ENCODE measurements around the gene EXOC3.
"Not testable (repeated sequence)": the region's sequence is repeated elsewhere in the genome, so short reads cannot be mapped to it uniquely, and the experiment has no call there.

The EXOC3 gene

DNA sequence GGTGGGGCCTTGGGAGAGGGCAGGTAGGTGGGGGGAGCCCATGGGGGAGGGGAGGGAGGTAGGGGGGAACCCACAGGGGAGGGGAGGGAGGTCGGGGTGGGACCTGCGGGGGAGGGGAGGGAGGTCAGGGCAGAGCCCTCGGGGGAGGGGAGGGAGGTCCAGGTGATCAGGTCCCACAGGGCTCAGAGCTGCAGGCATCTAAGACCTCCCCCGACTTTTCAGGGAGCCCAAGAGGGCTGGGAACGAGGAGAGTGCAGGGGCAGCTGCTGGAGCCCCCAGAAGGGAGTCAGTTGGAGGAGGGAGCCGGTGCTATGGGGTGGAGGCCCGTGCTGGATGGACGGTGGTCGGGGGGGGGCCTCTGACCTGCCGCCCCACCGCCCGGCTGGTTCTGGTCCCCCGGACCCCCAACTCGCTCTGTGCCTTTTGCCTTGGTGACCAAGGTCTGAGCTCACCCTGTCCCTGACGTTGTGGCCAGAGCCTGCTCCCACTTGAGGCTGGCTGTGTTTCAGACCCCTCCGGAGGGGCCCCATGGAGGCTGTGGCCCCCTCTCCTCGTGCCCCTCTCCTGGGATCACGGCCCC is 49.4 kb downstream of the EXOC3 start:
- H3K4me3 ChIP-seq (ENCODE audit: low read depth, low read length), result no peak overlapping the region

DNA sequence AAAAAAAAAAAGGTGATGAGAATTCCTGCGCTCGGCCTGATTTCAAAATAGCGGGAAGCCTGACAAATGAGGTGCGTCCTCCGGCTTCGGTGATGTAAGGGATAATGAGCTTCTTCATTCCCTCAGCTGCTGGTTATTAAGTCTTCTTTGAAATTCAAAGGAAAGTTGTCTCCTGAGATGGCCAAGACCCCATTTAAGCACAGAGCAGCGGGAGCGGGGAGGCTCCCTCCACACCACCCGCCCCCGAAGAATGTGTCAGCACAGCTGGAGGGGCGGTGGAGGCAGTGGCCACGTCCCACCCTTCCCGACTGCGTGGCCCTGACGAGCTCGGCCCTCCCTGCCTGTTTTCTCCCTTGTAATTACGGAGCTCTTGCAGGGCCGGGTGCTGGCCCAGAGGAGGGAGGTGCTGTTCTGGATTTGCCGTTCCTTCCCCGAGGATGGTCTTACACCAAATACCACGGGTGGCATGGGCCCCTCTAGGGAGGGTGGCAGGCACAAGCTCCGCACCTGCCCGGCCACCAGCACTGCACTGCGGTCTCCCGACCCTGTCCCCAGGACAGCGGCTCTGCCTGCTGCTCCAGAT is 50.2 kb downstream of the EXOC3 start:
- DNase-seq (ENCODE audit: low read depth), result no peak
- H3K4me3 ChIP-seq (ENCODE audit: low read depth, low read length), result no peak overlapping the region

More for the DNA sequence above, 49.4 kb downstream of the EXOC3 start:
- DNase-seq (ENCODE audit: low read depth), result no peak

DNA sequence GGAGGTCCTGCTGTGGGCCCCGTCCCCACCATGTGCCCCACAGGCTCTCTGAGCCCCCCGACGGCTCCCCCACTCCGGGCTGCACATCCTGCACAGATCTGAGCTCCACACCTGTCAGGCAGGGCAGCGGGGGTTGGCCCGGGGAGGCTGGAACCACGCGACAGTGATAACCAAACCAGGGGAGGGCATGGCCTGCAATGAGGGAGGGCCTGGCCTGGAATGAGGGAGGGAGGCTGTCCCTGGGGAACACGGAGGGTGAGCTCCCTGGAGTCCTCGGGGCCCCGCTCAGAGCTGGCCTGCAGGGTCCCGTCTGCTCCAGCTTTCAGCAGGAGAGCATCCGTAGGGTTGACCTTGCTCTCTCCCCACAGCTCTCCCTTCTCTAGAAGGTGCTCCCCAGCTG is 50.8 kb downstream of the EXOC3 start:
- H3K4me3 ChIP-seq (ENCODE audit: low read depth, low read length), result no peak overlapping the region
- DNase-seq (ENCODE audit: low read depth), result no peak

DNA sequence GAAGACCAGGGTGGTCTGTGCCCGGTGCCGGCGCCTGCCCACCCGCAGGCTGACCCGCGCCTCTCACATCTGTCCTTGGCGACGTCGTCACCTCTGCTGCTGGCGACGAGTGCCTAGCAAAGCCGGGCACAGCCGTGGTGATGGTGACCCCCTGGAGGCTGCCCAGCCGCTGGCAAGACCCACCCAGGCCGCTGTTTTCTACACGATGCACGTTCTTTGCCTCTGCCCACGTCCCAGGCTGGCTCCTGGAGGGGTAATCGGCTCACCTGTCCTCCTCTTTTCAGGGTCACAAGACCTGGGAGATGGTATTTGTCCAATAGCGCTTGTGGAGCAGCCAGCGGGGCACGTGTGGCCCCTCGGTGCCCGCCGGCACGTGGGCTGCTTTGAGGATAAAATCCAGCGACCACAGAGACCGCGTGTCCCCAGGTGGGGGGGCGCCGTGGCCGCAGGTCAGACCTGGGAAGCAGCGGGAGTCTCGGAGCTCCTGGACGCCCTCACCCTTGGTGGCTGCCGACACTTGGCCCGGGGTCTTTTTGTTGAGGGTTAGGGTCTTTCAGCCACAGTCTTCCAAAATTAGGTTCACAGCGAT is 51.8 kb downstream of the EXOC3 start:
- no peak overlapping the region for H3K4me3 ChIP-seq (ENCODE audit: low read depth, low read length)
- no peak for DNase-seq (ENCODE audit: low read depth)

DNA sequence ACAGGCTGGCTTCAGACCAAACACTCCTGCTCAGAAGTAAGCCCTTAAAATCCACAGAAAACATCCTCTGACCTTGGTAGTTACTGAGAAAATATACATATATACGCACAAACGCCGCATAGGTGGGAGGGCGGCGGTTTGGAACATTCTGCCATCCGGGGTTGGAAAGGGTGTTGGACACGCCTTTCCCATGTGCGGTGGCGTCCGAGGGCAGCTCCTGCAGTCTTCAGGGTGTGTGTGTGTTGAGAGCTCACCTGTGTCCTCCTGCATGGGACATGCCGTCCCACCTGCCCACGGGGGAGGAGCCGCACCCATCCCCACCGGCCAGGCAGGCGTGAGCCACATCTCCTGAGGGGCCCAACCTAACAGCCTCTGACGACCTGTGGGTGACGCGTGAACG is 53.1 kb downstream of the EXOC3 start:
- no peak for DNase-seq (ENCODE audit: low read depth)
- no peak overlapping the region for H3K4me3 ChIP-seq (ENCODE audit: low read depth, low read length)

DNA sequence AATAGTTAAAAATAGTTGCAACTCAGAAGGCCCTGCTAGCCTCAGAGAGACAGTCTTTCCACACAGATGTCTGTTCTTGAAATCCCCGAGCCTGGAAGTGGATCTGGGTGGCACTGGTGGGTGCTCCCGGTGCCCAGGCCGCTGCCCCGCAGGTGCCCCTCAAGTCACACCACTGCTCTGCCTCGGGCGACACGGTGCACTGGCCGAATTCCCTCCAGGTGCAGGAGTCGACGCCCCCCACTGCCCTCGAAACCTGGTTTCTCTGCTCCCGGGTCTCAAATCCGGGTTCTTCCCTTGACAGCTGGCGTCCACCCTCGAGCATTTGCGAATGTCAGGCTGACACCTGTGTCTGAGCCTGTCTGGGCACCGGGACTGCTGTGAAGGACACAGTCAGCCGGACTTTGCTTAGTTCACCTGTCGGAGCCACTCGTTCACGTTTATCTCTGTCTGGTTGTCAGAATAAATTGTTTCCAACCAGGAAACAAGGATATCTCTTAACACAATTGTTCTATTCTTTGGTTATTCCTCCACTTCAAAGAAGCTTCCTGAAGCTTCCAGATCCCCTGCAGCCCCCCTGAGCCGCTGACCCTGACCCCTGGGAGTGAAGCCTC is 54.2 kb downstream of the EXOC3 start:
- no peak for DNase-seq (ENCODE audit: low read depth)

DNA sequence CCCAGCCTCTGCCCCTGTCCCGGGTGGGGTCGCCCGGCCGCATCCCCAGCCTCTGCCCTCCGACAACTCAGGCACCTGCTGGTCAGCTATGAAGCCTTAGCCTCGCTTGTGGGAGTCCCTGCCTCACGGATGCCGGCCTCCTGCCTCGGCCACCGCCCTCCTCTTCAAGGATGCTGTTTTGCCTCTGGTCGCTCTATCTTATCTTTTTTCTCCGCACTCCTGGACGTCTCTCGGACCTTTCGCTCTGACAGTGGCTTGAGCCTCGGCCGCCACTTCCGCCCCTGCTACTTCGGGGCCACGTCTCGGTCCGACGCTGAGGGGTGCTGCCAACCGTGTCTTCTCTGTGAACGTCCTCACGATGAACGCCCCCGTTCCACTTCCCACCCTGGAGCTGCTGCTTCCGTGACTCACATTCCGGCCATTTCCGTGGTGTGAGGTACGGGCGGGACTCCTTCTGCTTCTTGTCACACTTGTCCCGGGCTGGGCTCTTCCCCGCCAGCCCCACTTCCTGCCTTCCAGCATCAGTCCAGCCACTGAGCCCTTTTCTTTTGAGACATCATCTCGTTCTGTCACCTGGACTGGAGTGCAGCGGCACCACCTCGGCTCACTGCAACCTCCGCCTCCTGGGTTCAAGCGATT is 55.0 kb downstream of the EXOC3 start:
- DNase-seq (ENCODE audit: low read depth), result no peak
- no peak overlapping the region for H3K4me3 ChIP-seq (ENCODE audit: low read depth, low read length)

More for the DNA sequence above, 54.2 kb downstream of the EXOC3 start:
- no peak overlapping the region for H3K4me3 ChIP-seq (ENCODE audit: low read depth, low read length)

DNA sequence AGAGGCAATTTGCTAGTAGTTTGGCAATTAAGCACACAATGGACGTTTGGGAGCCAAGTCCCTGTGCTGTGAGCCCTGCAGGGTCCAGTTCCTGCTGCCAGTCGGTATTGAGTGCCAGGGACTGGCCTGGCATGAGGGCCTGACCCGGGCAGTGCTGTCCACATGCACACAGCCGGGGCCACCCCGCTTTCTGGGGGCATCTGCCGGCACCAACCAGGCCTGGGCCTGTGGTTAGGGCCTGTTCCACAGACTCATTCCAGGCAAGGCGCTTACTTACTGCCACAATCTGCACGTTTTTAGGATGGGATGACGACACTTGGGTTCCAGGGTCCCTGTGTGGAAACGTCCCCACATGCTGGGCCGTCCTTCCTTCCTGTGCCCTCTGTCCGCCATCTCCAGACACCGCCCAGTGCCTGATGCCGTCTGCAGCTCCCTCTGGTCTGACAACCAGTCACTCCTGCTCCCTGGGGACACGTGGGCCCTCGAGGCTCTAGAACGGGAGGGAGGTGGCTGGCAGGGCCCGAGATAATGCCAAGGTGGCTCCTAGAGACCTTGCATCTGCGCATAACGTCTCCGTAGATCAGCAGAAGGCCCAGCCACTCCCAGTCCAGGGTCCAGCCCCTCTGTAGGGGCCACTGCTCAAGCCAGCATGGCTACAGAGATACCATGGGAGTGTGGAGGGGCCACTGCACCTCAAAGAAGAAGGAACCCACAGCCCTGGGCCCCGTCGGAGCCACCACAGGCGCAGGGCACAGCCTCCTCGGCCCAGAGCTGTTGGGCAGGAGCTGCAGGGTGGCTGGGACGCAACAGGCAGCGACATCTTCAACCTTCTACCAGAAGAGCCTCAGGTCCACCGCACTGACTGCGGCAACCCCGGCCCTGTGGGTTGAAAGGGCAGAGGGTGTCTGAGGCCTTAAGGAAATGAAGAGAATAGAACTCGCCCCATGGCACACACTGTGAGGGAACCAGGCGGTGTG is 56.5 kb downstream of the EXOC3 start:
- H3K4me3 ChIP-seq (ENCODE audit: low read depth, low read length), result no peak overlapping the region
- DNase-seq (ENCODE audit: low read depth), result no peak

DNA sequence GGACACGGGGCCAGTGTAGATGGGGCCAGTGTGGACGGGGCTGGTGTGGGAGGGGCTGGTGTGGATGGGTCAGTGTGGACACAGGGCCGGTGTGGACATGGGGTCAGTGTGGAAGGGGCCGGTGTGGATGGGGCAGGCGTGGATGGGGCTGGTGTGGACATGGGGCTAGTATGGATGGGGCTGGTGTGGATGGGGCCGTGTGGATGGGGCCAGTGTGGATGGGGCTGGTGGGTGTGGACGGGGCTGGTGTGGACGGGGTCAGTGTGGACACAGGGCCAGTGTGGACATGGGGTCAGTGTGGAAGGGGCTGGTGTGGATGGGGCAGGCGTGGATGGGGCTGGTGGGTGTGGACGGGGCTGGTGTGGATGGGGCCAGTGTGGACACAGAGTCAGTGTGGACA is 57.5 kb downstream of the EXOC3 start:
- no peak for DNase-seq (ENCODE audit: low read depth)
- H3K4me3 ChIP-seq (ENCODE audit: low read depth, low read length), result no peak overlapping the region

DNA sequence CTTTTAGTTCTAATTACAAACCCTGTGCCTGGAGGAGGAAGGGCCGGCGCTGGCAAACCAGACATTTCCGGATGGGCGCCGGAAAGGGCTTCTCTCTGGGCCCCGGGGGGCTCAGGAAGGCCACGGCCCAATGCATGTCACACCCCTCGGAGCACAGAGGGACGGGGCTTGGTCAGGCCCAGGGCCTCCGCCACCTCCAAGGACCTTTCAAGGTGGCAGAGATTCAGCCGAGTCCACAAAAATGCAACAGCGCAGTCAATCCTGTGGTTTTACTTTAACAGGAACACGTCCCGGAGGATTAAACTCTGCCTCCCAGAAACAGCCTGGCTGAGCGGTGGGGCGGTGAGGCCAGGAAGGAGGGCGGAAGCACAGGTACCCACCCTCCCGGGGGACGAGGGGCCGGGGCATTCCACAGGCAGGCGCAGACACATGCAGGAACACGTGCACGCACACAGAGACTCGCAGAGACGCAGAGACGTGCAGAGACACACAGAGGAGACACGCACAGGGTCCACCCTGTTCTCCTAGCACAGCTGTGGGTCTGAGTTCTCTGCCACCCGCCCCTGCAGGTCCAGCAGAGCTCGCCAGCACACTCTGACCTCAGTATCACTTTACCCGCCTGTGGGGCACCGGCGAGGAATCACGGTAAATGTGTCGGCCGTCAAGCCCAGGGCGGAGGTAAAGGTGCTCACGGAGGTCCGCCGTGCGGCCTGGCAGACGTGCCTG is 58.3 kb downstream of the EXOC3 start:
- H3K4me3 ChIP-seq (ENCODE audit: low read depth, low read length), result no peak overlapping the region
- DNase-seq (ENCODE audit: low read depth), result no peak

DNA sequence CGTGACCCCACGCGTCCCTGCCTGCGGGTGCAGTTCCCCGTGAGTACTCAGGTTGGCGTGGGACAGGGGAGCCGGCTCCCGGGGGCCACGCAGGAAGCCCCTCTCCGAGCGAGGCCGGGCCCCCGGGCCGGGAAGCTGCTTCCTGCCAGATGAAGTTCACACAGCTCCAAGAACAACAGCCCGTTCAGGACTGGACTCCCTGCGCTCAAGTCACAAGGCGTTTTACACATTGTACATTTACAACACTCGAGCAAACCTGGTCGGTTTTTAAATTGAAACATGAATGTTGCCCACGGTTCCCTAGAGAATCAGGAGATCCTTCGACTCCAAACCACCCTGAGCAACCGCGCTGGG is 58.8 kb downstream of the EXOC3 start:
- no peak for DNase-seq (ENCODE audit: low read depth)
- no peak overlapping the region for H3K4me3 ChIP-seq (ENCODE audit: low read depth, low read length)

DNA sequence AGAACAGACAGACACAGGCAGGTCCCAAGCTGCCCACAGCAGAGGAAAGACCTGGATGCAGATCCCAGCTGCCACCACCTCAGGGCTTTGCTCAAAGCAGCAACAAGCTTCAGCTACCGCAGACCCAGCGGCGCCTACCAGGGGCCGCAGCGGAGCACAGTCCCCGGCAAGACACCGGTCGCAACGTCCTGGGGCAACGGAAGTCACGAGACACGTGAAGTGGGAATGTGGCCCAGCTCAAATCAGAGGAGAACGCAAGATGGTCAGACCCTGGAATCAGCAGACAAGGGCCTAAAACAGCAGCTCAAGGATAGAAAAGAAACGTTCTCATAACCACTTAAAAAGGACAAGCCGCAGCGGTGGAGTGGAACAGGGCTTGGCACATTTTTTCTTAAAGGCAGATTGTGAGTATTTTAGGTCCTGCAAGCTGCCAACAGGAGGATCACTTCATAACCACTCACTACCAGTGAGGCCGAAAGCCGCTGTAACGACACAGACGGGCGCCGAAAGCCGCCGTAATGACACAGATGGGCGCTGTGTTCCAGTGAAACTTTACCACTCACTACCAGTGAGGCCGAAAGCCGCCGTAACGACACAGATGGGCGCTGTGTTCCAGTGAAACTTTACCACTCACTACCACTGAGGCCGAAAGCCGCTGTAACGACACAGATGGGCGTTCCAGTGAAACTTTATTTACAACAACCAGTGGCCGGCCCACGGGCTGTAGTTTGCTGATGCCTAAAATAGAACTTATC is 59.5 kb downstream of the EXOC3 start:
- no peak for DNase-seq (ENCODE audit: low read depth)
- H3K4me3 ChIP-seq (ENCODE audit: low read depth, low read length), result no peak overlapping the region

DNA sequence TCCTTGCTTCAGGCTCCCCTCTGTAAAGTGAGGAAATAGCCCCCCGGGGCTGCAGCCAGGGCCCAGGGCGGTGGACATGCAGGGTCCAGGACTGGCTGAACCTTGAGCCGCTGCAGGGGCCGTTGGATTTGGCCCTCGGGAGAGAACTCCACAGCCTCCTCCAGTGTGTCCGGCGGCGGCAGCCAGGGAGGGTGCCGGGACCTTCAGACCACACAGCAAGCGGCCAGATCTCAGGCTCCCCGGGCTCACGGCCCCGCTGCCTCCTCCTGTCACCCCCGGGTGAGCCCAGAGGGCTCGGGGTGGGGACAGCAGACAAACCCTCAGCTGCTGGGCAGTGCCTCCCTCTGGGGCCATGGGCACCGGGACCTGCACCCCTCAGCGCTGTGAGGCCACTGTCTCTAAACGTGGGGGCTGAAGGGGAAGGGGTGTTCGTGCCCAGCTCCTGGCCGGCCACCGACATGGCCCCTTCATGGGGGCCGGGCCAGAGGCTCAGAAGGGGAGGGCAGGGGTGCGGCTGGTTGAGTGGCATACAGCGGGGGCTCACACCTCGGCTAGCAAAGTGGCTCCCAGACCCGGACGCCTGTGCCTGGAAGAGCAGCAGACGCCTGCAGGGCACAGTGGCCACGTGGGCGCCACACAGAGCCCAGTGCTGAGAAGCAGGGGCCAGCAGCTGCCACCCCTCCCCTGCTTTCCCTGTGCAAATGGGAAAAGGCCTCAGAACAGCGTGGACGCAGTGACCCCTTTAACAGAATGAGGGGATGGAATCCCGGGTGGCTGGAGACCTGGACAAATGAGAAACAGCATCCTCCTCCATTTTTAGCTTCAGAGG is 61.6 kb downstream of the EXOC3 start:
- H3K4me3 ChIP-seq (ENCODE audit: low read depth, low read length), result no peak overlapping the region
- DNase-seq (ENCODE audit: low read depth), result no peak

DNA sequence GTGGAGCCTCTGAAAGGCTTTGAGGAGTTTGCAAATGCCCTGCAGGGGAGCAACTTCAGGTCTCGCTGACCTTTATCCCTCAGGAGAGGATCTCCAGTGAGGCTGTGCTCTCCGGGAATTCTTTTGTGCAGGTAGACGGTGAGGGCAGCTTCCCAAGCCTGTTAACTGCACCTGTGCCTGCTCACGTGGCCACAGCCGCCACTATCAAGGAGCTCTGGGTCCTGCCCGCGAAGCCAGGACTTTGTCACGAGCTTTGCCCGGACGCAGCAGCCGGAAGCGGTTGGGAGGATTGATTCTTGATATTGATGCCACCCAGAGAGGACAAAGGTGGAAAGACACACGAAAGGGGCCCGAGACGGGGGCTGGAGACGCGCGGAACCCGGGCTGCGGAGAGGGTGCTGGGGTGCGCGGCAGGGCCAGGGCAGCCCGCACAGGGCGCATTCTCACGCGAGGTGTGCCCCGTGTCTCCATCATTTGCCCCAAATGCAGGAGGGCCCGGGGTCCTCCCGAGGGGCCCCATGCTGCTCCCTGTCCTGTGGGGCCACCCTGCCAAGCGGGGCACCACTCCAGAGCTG is 63.1 kb downstream of the EXOC3 start:
- no peak overlapping the region for H3K4me3 ChIP-seq (ENCODE audit: low read depth, low read length)

DNA sequence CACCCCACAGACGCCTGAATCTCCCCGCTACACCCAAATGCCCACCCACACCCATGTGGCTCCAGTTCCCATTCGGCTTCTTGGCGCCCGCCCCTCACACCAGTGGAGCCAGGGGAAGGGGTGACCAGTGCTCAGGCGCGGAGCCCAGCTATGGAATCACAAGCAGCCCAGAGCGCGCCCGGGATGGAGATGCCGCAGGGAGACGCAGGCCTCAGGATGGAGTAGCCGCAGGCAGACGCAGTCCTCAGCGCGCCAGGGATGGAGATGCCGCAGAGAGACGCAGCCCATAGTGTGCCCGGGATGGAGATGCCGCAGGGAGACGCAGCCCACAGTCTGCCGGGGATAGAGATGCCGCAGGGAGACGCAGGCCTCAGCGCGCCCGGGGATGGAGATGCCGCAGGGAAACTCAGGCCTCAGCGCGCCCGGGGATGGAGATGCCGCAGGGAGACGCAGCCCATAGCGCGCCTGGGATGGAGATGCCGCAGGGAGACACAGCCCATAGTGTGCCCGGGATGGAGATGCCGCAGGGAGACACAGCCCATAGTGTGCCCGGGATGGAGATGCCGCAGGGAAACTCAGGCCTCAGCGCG is 65.1 kb downstream of the EXOC3 start:
- not testable (repeated sequence) for H3K4me3 ChIP-seq (ENCODE audit: low read depth, low read length); DNase-seq (ENCODE audit: low read depth)

More for the DNA sequence above, 63.1 kb downstream of the EXOC3 start:
- DNase-seq (ENCODE audit: low read depth), result no peak

DNA sequence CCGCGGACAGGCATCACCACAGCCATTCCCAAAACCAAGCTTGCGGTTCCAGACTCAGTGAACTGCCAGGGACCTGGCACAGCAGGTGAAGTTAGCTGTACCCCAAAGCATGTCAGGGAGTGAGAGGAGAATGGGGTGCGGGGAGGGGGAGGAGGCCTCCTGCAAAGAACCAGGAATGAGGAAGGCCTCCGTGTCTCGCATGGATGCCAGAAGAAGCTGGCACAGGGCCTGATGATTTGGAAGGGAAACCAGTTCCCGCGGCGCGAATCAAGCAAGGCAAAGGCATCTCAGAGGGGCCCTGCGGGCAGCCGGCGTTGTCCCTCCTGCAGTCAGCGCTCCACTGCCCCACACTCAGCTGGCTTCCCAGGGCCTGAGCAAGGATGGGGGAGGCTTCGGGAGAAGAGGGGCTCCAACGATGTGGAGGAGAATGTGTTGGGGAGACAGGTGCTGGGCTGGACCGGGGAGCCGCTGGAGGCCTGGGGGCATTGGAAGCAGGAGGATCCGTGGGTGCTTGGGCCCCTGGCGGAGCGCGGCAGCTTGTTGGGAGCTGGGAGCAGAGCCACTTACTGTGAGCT is 66.7 kb downstream of the EXOC3 start:
- H3K4me3 ChIP-seq (ENCODE audit: low read depth, low read length), result no peak overlapping the region
- no peak for DNase-seq (ENCODE audit: low read depth)
